Activated CD4-positive, CD25-positive, alpha-beta regulatory T cell treated with anti-CD3 and anti-CD28 coated beads, Interleukin-2, amount 50 U/mL, for 16 hours (primary cell): ENCODE data around the gene TMEM109.
A peak's percentile ranks its signal among the peaks of the same experiment; 100 is the strongest.

ENCODE experiments used
- DNase-seq: peaks from one replicate; pipeline ENCODE4 v3.0.0-alpha.2; 2020; ENCODE audit warnings: low read depth, low spot score

The TMEM109 gene

DNA sequence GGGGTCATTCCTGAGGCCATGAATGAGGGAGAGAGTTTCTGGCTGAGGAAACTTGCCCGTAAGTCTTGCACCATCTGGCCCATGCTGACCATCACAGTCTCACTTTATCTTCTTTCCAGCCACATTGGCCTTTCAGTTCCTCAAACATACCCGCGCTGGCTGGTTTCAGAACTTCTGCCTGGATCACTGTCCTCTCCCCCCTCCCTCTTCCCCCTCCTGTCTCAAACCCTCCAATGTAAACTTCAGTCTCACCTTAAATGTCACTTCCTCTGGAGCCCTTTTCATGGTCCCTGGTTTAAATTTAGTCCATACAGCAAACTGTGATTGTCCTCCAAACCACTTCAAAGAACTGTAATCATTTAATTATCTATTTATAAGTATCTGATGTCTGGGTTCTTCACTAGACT lies 3.7 kb upstream of the TMEM109 start:
- no peak for DNase-seq

DNA sequence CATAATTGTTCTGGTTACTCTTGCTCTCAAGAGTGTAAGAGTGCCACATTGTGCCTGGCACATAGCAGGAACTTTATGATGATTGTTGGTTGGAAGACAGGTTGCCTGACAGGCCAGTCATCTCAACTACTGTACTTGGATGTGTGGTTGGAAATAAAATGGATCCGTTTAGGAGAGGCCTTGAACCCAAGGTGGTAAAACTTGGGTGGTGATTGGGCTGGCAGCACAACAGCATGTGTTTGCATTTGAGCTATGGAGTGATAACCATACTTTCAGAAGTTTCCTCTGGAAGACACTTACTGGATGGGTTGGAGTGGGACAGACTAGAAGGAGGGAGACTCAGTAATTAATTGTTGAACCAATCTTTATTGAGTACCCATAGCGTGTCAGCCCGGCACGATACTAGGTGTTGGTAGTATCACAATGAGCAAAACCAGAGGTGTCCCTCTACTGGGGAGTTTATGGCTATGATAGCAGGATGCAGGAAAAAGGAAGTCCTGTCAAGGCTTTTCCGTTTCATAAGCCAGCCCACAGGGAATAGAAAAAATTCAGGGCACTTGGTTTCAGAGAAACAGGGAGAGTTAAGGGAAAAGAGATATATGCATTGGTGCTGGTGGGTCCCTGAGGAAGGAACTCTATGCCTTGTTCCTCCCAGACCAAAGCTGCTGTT lies 3.1 kb upstream of the TMEM109 start:
- no peak for DNase-seq

DNA sequence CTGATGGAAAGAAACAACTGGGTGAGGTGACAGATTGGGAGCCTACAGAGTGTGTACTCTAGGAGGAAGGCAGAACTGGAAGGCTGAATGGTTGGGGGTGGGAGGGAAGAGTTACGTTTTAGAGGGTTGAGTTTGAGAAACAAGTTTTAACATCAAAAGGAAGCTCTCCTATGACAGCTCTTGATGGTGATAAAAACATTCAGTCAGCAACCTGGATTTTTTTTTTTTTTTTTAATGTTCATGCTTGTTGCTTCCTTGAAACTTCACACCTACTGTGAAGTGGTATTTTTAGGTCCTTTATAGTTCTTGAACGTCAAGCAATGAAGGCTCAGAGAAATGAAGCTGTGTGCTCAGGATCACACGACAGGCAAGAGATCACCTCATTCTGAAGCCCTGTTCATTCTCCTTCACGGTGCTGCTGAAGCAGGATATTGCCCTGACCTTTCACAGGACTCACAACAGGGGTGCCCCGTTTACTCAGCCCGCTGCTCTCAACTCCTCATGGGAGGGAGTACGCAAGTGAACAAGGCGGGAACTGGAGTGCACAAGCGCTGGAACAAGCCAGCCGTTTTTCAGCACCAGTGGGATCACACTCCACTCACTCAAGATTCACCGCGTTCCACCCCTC lies 1.6 kb upstream of the TMEM109 start:
- DNase-seq = no peak

DNA sequence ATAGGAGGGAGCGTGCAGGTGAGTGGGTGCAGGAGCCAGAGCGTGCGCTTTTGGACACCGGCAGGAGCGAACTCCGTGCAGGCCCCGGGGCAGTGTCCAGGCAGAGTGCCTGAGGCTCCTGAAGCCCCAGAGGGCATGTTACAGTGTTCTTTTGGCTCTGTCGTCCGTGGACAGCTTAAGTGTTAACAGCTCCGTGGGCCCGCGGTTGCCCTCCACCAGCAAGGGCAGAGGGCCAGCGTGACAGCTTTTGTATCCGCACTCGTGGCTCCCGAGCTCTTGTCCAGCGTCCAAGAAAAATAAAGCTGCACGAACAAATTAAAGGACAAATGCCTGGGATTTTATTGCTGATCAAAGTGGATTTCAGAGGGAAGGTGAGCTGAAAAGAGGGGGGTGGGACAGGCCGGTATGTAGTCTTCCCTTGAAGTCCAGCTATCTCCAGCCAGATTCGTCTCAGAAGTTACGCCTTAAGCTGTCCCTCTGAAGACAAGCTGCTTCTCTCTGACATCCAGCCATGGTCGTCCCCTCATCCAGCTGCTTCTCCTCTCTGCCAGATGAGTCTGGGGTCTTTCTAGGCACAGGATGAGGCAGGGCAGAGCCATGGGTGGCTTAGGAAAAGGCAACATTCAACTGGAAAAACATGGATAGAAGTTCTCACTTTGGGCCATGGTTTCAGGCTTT lies 968 bp upstream of the TMEM109 start:
- no peak for DNase-seq

DNA sequence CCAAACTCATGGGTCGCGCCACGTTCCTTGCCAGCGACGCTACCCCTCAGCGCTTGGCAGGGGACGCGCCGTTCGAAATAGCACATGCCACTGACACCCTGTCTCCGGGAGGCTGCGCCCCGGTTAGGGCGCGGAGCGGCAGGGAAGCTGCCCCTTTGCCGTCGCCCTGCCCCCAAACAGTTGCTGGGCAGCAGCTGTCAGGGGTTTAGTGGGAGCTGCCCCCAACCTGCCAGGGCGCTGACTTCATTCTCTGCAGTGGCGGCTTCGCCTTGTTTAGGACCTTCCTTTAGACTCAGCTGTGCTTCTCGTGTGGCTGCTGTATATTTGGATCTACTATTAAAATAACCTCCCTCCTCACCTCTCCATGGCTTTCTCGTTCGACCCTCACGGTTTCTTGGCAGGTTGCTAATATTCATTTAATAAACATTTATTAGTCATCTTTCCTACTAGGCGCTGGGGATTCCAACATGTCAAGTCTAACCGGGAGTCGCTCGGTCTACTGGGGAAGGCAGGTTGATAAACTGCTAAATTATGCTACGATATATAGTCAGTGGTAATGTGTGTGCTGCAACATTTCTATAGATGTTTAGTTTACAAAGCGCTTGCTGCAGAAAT lies 782 bp downstream of the TMEM109 start:
- DNase-seq = no peak

DNA sequence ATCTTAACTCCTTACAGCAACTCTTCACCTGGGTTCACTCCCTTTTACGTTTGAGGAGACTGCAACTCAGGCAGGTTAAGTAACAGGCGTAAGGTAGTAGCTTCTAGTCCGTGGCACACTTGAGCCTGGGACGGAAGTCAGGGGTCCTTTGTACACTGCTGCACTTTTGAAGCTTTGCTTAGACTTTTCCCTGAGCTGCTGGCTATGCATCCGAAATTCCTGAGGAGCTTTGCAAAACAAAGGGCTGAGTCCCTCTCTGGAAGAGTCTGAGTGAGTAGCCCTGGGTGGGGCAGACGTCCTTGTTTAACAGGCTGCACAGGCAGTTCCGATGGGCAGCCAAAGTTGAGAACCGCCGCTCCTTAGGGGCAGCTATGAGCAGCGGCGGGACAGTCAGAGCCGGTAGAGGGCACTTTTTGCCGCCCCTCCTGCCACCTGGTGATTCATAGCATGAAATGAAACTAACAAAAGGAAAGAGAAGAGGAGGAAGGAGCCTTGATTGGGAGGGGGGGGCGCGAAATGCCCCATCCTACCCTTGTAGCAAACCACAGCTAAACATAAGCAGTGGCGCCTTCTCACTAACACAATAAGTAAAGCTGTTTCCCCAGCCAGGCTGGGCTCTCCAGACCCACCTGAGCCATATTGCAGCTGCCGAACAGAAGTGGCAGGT lies 1.4 kb downstream of the TMEM109 start:
- peak; percentile 40 for DNase-seq

DNA sequence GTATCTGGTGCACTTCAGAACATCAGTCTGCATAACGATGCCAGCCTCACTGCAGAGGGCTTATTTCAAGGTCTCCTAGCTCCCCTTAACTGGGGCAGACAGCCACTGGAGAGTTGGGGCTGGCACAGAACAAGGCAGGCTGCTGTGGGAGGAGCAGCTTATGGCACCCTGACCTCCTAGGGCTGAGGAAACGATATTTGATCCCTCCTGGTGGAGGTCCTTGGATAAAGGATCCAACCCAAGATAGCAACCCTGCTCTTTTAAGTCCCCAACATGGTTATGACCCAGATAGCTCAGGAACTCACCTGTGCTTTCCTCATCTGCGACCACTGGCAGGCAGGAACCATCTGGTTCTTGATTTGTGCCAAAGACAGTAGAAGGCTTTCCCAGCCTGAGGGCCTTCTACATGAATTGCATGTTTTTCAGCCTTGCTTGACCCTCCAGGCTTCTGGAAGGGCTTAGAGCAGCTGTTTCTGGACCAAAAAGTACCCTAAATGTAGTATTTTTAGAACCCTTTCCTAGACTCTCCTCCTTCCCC lies 2.8 kb downstream of the TMEM109 start:
- DNase-seq = no peak

DNA sequence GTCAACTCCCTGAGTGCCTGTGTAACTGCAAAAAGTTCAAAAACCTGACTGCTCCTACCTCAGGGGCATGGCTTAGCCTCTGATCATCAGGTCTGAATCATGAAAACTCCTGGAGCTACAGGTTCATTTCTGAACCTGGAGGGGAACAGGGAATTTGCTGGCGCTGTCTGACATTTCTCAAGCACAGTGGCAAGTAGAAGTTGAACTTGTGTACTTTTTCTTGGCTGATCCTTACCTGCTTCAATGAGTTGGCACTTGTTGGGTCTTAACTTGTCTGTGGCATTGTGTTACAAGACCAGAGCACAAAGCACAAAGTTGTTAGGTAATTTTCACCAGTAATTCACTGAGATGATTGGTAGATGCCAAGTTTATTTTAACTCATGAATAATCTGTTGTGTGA lies 3.3 kb downstream of the TMEM109 start:
- no peak for DNase-seq

DNA sequence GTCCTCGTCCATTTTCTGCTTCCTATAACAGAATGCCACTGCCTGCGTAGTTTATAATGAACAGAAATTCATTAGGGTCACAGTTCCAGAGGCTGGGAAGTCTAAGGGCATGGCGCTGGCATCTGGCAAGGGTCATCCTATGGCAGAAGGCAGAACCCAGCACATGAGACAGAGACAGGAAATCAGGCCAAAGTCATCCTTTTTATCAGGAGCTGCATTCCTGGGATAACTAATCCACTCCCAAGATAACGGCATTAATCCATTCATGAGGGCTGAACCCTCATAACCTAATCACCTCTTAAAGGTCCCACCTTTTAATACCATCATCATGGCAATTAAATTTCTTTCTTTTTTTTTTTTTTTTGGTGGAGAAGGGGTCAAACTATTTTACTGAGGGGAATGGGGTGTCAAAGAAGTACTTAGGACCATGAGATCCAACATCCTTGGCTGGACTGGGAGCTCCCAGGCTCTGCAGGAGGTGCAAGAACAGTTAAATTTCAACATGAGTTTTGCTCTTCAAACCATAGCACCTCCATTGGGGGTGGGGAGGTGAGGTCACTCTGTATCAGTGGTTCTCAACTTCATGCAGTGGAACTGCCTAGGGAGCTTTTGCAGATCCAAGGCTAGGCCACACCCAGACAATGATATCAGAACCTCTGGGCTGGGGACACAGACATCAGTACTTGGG lies 4.4 kb downstream of the TMEM109 start:
- no peak for DNase-seq

DNA sequence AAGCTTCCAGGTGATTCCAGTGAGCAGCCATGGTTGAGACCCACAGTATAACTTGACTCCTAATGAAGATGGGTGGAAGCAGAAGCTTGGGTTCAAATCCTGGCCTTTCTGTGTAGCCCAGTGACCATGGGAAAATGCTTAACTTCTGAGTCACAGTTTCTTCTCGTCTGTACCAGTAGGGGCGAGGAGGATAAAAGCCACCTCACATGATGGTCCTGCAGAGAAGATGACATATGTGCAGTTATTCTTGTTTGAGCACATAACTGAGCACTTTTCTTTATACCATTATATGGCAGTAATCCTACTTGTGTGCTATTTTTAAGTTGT lies 4.9 kb downstream of the TMEM109 start:
- DNase-seq = no peak

DNA sequence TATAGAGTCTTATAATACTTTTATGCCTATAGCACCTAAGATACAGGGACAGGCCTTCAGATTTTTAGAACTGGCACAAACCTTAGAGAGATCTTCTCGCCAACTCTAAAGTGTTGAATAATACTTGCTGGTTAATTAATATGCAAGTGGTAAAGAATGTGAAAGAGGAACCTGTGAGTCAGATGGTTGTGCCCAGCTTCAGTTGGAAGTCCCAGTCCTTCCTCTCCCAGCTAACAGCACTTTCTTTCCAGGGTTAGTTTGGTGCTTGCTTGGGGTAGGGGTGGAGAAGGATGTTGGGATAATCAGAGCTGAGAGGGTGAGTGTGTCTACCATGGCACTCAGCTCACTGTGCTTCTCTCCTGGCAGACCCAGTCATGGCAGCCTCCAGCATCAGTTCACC lies 5.4 kb downstream of the TMEM109 start:
- no peak for DNase-seq

DNA sequence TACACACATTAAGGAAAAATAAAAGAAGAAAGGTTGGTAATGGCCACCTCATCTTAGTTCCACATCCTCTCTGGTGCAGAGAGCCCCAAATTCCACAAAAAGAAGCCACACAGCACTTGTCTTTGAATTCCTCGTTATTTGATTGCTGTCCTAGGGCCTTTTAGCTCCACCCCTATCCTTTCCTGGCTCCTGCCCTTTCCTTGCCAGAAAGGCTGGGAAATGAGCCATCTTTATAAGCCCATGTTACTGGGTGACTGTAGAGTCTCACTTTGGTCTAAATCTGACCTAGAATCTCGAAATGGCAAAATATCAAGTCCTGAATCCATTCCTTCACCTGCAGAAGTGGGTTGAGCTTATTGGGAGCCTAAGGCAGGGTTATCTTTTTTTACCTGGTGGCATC lies 6.0 kb downstream of the TMEM109 start:
- no peak for DNase-seq

DNA sequence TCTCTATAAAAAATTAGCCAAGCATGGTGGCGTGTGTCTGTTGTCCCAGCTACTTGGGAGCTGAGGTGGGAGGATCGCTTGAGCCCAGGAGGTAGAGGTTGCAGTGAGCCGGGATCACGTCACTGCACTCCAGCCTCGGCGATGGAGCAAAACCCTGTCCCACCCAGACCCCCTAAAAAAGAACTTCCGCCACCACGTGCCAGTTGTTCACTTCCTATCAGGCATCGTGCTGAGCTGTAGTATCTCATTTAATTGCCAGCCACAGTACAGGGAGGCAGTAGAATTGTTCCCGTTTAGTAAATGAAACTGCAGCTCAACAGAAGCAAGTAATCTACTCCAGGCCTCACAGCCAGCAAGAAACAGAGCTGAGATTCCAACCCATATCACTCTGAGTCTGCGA lies 7.3 kb downstream of the TMEM109 start:
- no peak for DNase-seq

DNA sequence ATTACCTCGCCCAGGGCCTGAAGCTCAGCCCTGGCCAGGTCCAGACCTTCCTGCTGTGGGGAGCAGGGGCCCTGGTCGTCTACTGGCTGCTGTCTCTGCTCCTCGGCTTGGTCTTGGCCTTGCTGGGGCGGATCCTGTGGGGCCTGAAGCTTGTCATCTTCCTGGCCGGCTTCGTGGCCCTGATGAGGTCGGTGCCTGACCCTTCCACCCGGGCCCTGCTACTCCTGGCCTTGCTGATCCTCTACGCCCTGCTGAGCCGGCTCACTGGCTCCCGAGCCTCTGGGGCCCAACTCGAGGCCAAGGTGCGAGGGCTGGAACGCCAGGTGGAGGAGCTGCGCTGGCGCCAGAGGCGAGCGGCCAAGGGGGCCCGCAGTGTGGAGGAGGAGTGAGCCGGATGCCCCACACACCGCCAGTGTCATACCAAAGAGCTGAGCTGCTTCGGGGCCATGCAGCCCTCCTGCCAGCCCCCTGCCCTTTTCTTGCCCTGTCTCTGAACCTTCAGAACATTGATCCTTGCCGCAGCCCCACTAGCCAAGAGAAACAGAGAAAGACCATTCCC lies 7.9 kb downstream of the TMEM109 start:
- DNase-seq = no peak

DNA sequence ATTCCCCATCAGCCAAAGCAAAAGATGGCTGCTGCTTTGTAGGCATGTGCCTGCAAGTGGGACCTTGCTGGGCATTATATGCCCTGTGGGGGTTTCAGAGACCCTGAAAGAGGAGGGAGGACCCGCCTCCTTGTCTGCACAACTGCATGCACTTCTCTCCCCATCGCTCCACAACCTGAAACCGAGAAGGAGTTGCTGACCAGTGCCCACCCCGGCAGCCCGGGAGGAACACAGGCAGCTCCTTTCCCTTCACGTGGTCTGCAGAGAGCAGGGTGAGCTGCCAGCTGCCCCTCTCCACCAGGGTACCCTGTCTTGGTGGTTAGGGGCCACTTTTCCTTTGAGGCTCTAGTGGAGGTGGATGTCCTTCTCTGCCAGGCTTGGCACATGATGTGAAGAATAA lies 8.9 kb downstream of the TMEM109 start:
- DNase-seq = no peak

DNA sequence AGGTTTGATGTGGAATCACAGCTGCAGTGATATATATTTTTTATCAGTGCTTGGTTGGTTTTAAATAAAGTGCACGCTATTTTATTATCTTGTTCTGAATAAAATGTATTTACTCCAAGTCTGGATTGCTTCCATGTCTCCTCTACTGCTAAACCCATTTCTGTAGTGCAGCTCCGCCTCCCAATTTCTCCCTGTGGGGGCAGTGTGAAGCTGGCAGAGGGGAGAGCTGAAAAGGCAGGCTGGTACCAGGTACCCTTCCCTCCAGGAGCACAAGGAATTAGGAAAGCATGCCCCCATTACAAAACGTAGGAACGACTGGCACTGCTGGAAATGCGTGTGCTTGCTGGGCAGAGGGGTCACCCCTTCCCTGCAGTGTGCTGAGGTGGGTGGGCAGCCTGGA lies 9.4 kb downstream of the TMEM109 start:
- no peak for DNase-seq

DNA sequence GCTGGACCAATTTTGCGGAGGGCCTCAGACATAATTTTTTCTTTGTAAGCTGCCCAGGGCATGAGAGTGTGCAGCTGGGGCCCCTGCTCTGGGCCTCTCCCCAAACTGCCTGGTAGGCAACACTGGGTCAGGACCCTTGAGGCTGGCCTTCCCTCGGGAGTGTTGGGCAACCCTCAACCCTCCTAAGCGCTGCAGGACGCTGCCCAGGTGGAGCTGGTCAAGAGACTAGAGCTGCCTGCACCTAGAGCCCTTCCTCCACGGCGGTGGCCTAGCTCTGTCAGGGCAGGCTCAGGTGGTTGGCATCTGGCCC lies 9.8 kb downstream of the TMEM109 start:
- no peak for DNase-seq

DNA sequence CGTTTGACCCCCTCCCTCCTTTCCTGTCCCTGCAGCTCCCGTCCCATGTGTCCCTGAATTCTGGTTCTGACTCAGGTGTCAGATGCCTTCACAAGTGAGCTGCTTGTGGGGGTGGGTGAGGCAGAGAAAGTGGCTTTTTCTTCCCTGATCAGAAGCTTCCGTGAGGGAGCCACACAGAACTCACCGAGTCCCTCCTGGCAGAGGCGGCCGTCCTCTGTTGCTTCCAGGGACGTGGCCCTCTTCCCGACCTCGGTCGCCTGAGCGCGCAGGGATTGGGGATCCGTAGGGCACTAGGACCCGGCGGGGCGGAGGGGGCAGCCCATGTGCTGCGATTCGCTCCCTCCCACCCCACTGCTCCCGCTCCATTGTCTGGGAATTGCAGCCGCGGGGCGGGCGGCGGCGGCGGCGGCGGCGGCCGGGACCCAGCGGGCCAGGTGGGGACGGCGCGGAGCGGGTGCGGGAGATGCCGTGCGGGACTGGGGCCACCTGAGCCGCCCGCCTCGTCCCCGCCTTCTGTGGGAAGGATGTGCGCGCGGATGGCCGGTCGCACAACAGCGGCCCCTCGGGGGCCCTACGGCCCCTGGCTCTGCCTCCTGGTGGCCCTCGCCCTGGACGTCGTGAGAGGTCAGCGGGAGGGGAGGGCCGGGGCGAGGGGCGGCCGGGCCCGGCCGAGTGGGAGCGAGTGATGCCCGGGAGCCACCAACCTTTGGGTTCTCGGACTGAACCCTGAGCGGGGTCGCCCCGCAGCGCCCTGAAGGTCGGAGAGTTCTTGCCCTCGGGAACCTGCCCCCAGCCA lies 10.3 kb downstream of the TMEM109 start, which contains the start of gene TMEM132A:
Gene TMEM132A, plus strand, starts transcription at position 351 of the 796 bp plus-strand sequence. Its CDS starts 174 bp downstream, at position 525.
- DNase-seq = no peak

DNA sequence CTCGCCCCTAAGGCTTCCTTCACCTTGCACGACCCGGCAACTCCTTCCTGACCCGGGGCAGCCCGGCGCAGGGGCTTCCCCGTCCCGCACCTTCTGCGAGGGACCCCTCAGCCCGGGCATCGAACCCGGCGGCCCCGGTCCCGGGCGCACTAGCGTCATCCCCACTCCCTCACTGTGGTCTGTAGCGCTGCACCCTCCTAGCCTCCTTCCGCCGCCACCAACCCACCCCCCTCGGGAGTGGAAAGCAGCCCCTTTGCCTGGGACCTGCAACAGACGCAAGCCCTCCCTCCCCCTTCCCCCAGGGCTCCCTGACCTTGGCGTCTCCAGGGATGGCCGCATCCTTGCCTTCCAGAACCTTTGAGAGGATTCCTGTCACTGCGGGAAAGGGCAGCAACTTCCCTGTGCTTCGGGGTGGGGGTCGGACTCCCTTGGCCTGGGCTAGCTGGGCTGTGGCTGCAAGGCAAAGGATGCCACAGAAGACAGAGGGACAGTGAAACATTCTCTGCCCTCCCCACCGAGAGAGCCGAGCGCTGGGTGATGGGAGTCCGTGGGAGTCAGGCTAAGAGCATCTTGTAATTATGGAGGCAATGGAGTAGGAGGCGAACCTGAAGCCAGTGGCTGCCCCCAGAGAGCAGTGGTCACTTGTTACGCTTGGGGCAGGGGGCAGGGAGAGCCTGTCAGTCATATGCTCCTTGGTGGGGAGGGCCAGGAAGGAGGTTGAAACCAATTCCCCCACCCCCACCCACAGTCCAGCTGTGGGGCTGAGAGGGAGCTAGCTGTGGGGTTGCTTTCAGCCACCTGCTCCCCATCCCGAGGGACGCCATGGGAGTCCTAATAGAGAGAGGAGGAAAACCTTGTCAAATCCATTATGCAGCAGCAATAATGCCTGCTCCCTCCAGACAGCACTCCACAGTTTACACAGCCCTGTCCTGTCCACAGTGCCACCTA lies 11.2 kb downstream of the TMEM109 start:
- no peak for DNase-seq
